IMR-90 (cell line): ENCODE data around the gene NLRC5. TPM values are rescaled to one million over a fixed set of nuclear protein-coding genes. Genes with fewer than 3 reads are reported as not detected.

Source experiments
- ATAC-seq: fragments of 200-7000 bp; cut with Tn5 transposase; 2 replicates; pipeline ENCODE4 v1.9.1; 2020; ENCODE audit warnings: low read depth, mild to moderate bottlenecking, moderate library complexity
- BruUV-seq: library from RNA; stranded (reverse); fragments of 400-500 nt; replicated peaks from 2 replicates; lab custom pipeline; 2021; lab: Mats Ljungman, UMichigan
- CTCF ChIA-PET: fragments of 300-600 bp; formaldehyde crosslinking; extraction: SDS; loops from one replicate; lab custom pipeline; 2021; ENCODE audit warnings: antibody characterized with exemption; lab: Yijun Ruan, JAX
- POLR2A ChIA-PET: fragments of 300-600 bp; sonication (Branson Sonifier 250); formaldehyde crosslinking; loops from one replicate; lab custom pipeline; 2022; ENCODE audit warnings: antibody characterized with exemption; ENCODE audit not compliant: unreplicated experiment; lab: Charles Lee
- DNase-seq: peaks from one replicate; pipeline ENCODE4 v3.0.0; 2013
- H2AFZ ChIP-seq: replicated peaks from 2 replicates; pipeline ENCODE3; 2013; ENCODE audit warnings: low read length, mild to moderate bottlenecking; ENCODE audit not compliant: poor library complexity
- H2AK5ac ChIP-seq: 2 replicates; pipeline ENCODE4 v1.6.1; 2013; ENCODE audit warnings: low read depth, low read length, inconsistent platforms
- H2AK9ac ChIP-seq: replicated peaks from 2 replicates; pipeline ENCODE3; 2013; ENCODE audit warnings: mild to moderate bottlenecking, low read depth, low read length, moderate library complexity; ENCODE audit not compliant: poor library complexity
- H2BK120ac ChIP-seq: 2 replicates; pipeline ENCODE4 v1.6.1; 2013; ENCODE audit warnings: low read depth, low read length, inconsistent platforms
- H2BK15ac ChIP-seq: 3 replicates; pipeline ENCODE4 v1.6.1; 2013; ENCODE audit warnings: low read depth, low read length, inconsistent platforms
- H2BK20ac ChIP-seq: 2 replicates; pipeline ENCODE4 v1.6.1; 2013; ENCODE audit warnings: low read depth, mild to moderate bottlenecking, inconsistent platforms, low read length, moderate library complexity
- H2BK5ac ChIP-seq: 2 replicates; pipeline ENCODE4 v1.6.1; 2013; ENCODE audit warnings: mild to moderate bottlenecking, low read depth, low read length, inconsistent platforms; ENCODE audit not compliant: poor library complexity, severe bottlenecking
- H3K14ac ChIP-seq: replicated peaks from 2 replicates; pipeline ENCODE4 v1.6.1; 2013; ENCODE audit warnings: low read depth, low read length, inconsistent platforms
- H3K18ac ChIP-seq: 2 replicates; pipeline ENCODE4 v1.6.1; 2013; ENCODE audit warnings: low read depth, low read length, control low read depth
- H3K23ac ChIP-seq: 2 replicates; pipeline ENCODE4 v1.6.1; 2013; ENCODE audit warnings: low read depth, low read length, inconsistent platforms
- H3K27ac ChIP-seq: 2 replicates; pipeline ENCODE4 v1.5.1; 2013; ENCODE audit warnings: mild to moderate bottlenecking, control low read depth, low read length; ENCODE audit not compliant: insufficient read depth
- H3K27me3 ChIP-seq: 2 replicates; pipeline ENCODE4 v1.6.1; 2013; ENCODE audit warnings: low read length; ENCODE audit not compliant: control insufficient read depth, insufficient read depth
- H3K36me3 ChIP-seq: 2 replicates; pipeline ENCODE4 v1.6.1; 2013; ENCODE audit warnings: low read length, mixed read lengths; ENCODE audit not compliant: control insufficient read depth, insufficient read depth
- H3K4ac ChIP-seq: 2 replicates; pipeline ENCODE4 v1.6.1; 2013; ENCODE audit warnings: low read depth, low read length, inconsistent platforms
- H3K4me1 ChIP-seq: 2 replicates; pipeline ENCODE4 v1.6.1; 2013; ENCODE audit warnings: low read length, mixed read lengths; ENCODE audit not compliant: control insufficient read depth, insufficient read depth
- H3K4me2 ChIP-seq: 2 replicates; pipeline ENCODE4 v1.6.1; 2013; ENCODE audit warnings: low read depth, mild to moderate bottlenecking, control low read depth, low read length, moderate library complexity
- H3K4me3 ChIP-seq: 2 replicates; pipeline ENCODE4 v1.5.1; 2013; ENCODE audit warnings: low read depth, mild to moderate bottlenecking, control low read depth, low read length, moderate library complexity; ENCODE audit not compliant: insufficient read depth
- H3K56ac ChIP-seq: 2 replicates; pipeline ENCODE4 v1.6.1; 2013; ENCODE audit warnings: low read length, inconsistent platforms; ENCODE audit not compliant: insufficient read depth; ENCODE audit errors: extremely low read depth
- H3K79me1 ChIP-seq, 2 experiments: 2 replicates each; pipeline ENCODE4 v1.6.1; 2013; ENCODE audit warnings: low read length in 2 of 2, inconsistent platforms in 1 of 2, low read depth in 1 of 2
- H3K9ac ChIP-seq: 2 replicates; pipeline ENCODE4 v1.6.1; 2013; ENCODE audit warnings: low read depth, low read length, control low read depth
- H3K9me1 ChIP-seq: 2 replicates; pipeline ENCODE4 v1.6.1; 2013; ENCODE audit warnings: low read length, inconsistent platforms; ENCODE audit not compliant: insufficient read depth
- H3K9me3 ChIP-seq: 2 replicates; pipeline ENCODE4 v1.6.1; 2013; ENCODE audit warnings: low read length; ENCODE audit not compliant: control insufficient read depth, insufficient read depth
- H4K20me1 ChIP-seq: 2 replicates; pipeline ENCODE4 v1.6.1; 2013; ENCODE audit warnings: low read length, inconsistent platforms; ENCODE audit not compliant: insufficient read depth
- H4K5ac ChIP-seq: 2 replicates; pipeline ENCODE4 v1.6.1; 2013; ENCODE audit warnings: mild to moderate bottlenecking, low read depth, low read length, control low read depth
- H4K8ac ChIP-seq, 2 experiments: 2 replicates each; pipeline ENCODE4 v1.6.1; 2013; ENCODE audit warnings: low read depth in 2 of 2, low read length in 2 of 2, control low read depth in 1 of 2, inconsistent platforms in 1 of 2
- H4K91ac ChIP-seq: 2 replicates; pipeline ENCODE4 v1.6.1; 2013; ENCODE audit warnings: low read depth, low read length, inconsistent platforms; ENCODE audit not compliant: insufficient read depth
- BHLHE40 ChIP-seq: fragments of 150-350 bp; IDR thresholded peaks from 2 replicates; pipeline ENCODE4 v1.6.1; 2016; ENCODE audit warnings: mild to moderate bottlenecking, low read depth, low read length
- CEBPB ChIP-seq: IDR thresholded peaks from 2 replicates; pipeline ENCODE4 v1.6.1; 2012; ENCODE audit warnings: low read depth, low read length, improper control_type of control experiment
- CHD1 ChIP-seq: IDR thresholded peaks from 2 replicates; pipeline ENCODE4 v1.6.1; 2012; ENCODE audit warnings: low read depth, low read length, improper control_type of control experiment
- CTCF ChIP-seq: conservative IDR thresholded peaks from 2 replicates; pipeline ENCODE4 v1.5.1; 2012; ENCODE audit warnings: mild to moderate bottlenecking, low read depth, low read length, improper control_type of control experiment
- ELK1 ChIP-seq: fragments of 150-350 bp; IDR thresholded peaks from 2 replicates; pipeline ENCODE4 v1.6.1; 2016; ENCODE audit warnings: low read depth, mild to moderate bottlenecking, low read length, moderate library complexity, borderline replicate concordance
- FOS ChIP-seq: fragments of 150-350 bp; IDR thresholded peaks from 2 replicates; pipeline ENCODE4 v1.6.1; 2016; ENCODE audit warnings: low read depth, low read length
- MAFK ChIP-seq: IDR thresholded peaks from 2 replicates; pipeline ENCODE4 v1.6.1; 2012; ENCODE audit warnings: low read depth, low read length, improper control_type of control experiment
- MAZ ChIP-seq: IDR thresholded peaks from 2 replicates; pipeline ENCODE4 v1.6.1; 2012; ENCODE audit warnings: low read depth, mild to moderate bottlenecking, low read length, improper control_type of control experiment, moderate library complexity, borderline replicate concordance
- MXI1 ChIP-seq: IDR thresholded peaks from 2 replicates; pipeline ENCODE4 v1.6.1; 2012; ENCODE audit warnings: low read depth, mild to moderate bottlenecking, low read length, moderate library complexity, borderline replicate concordance
- NFE2L2 ChIP-seq: fragments of 150-350 bp; IDR thresholded peaks from 2 replicates; pipeline ENCODE4 v1.6.1; 2016; ENCODE audit warnings: low read depth, mild to moderate bottlenecking, low read length
- POLR2A ChIP-seq: IDR thresholded peaks from 2 replicates; pipeline ENCODE4 v1.6.1; 2012; ENCODE audit warnings: mild to moderate bottlenecking, low read depth, low read length
- RAD21 ChIP-seq: IDR thresholded peaks from 2 replicates; pipeline ENCODE4 v1.6.1; 2012; ENCODE audit warnings: low read length, improper control_type of control experiment
- RCOR1 ChIP-seq: IDR thresholded peaks from 2 replicates; pipeline ENCODE4 v1.6.1; 2012; ENCODE audit warnings: mild to moderate bottlenecking, low read length, improper control_type of control experiment; ENCODE audit not compliant: insufficient replicate concordance
- RFX5 ChIP-seq: IDR thresholded peaks from 2 replicates; pipeline ENCODE4 v1.8.0; 2012; ENCODE audit warnings: low read depth, mild to moderate bottlenecking, low read length, moderate library complexity
- SMC3 ChIP-seq: fragments of 150-350 bp; IDR thresholded peaks from 2 replicates; pipeline ENCODE4 v1.6.1; 2016; ENCODE audit warnings: low read depth, mild to moderate bottlenecking, antibody characterized with exemption, low read length, moderate library complexity
- USF2 ChIP-seq: fragments of 150-350 bp; IDR thresholded peaks from 2 replicates; pipeline ENCODE4 v1.6.1; 2017; ENCODE audit warnings: mild to moderate bottlenecking, antibody characterized with exemption, low read length, low read depth
- WGBS, 2 experiments: methylation state at CpG; one replicate each; pipeline versions ENCODE4 v1.1.5 to v1.1.7; 2013; ENCODE audit warnings: missing lambda C conversion rate in 2 of 2; ENCODE audit not compliant: insufficient read length in 1 of 2; ENCODE audit errors: extremely low coverage in 2 of 2; 5-methylcytosine and 5-hydroxymethylcytosine counted together
- dilution Hi-C: fragments of 300-500 bp; cut with HindIII; formaldehyde crosslinking; loops from one replicate; pipeline ENCODE4 v1.14.3; 2018; ENCODE audit warnings: low sequenced_read_pairs; ENCODE audit not compliant: unreplicated experiment
- in situ Hi-C: fragments of 300-500 bp; cut with MboI; formaldehyde crosslinking; loops from 3 replicates; pipeline ENCODE4 v1.14.3; 2019; ENCODE audit warnings: low sequenced_read_pairs, inconsistent platforms, mixed read lengths
- intact Hi-C: fragments of 100-400 bp; cut with micrococcal nuclease; formaldehyde crosslinking; loops from 2 replicates; pipeline ENCODE4 v1.10.0; 2022
- polyA plus RNA-seq, 3 experiments: library from polyadenylated mRNA; depleted of rRNA; stranded (reverse); fragments of >200 nt; gene quantifications; 2 replicates each; pipeline ENCODE4 v1.2.3, GENCODE V29; 2012; ENCODE audit warnings: low replicate concordance in 1 of 3
- total RNA-seq: library from RNA; depleted of rRNA; stranded (reverse); fragments of >200 nt; gene quantifications from 2 replicates; pipeline ENCODE4 v1.2.3, GENCODE V29; 2012

The NLRC5 gene
- total and polyA plus RNA-seq, 2 of the 4 experiments (the other 2 are of a cell fraction), result 9.1 to 14.9 TPM

GRCh38 chr16:57113042-57113453, 123.7 kb downstream of the NLRC5 start:
- H2AK5ac ChIP-seq, result no peak overlapping the region
- no peak overlapping the region for H2AK9ac ChIP-seq
- peaks cover 4 to 24% of the 10 kb centered on the region in 2 experiments; a peak in 2 of 4 replicates for H3K79me1 ChIP-seq
- no peak for ATAC-seq
- no peak overlapping the region for H3K18ac ChIP-seq
- intact Hi-C loops, result no loop called here
- H3K27me3 ChIP-seq, result no peaks in the 10 kb centered on the region
- ChIA-PET CTCF (interaction anchor here (0.8 kb wide), 1 partner anchor 21 kb away, joined by 3 read pairs; the partner anchor contains the start of gene CPNE2), POLR2A (interaction anchor here (0.6 kb wide), 1 partner anchor 242 kb away, joined by 3 read pairs; no protein-coding TSS in a partner anchor)
- no peaks in the 10 kb centered on the region; the same call in 1 of the 2 replicates for H3K36me3 ChIP-seq
- no peak overlapping the region for H2AFZ ChIP-seq
- no peak overlapping the region for H3K9ac ChIP-seq
- no peak overlapping the region for H4K8ac ChIP-seq
- peak; percentile 34 for DNase-seq
- no peak overlapping the region for H2BK120ac ChIP-seq
- no peak overlapping the region for H3K56ac ChIP-seq
- H3K23ac ChIP-seq, result no peak overlapping the region
- H2BK20ac ChIP-seq, result no peak overlapping the region
- 92% methylated on average over 10 of the region's 14 CpGs; no CpG with 5 or more reads in 1 of the 2 experiments for WGBS, 2 experiments
- no TSS peak for BruUV-seq
- in situ Hi-C loops, result no loop called here
- TF ChIP-seq BHLHE40 (no peak), MAFK (no peak), RFX5 (no peak), CEBPB (no peak), ELK1 (no peak), USF2 (no peak), NFE2L2 (no peak), SMC3 (no peak), MAZ (no peak), RAD21 (no peak), CTCF (no peak), CHD1 (no peak), MXI1 (no peak), FOS (no peak), RCOR1 (no peak), POLR2A (no peak)
- H4K5ac ChIP-seq, result no peak overlapping the region
- H2BK15ac ChIP-seq, result no peak overlapping the region
- H3K4me3 ChIP-seq, result no peak overlapping the region
- no peaks in the 10 kb centered on the region for H3K9me3 ChIP-seq
- H3K4me2 ChIP-seq, result no peak overlapping the region
- H2BK5ac ChIP-seq, result no peak overlapping the region
- H4K20me1 ChIP-seq, result peaks cover 5% of the 10 kb centered on the region
- H3K4me1 ChIP-seq, result peaks cover 13% of the 10 kb centered on the region
- H3K9me1 ChIP-seq, result peaks cover 16% of the 10 kb centered on the region; the same call in 1 of the 2 replicates
- H3K14ac ChIP-seq, result no peak overlapping the region
- H3K4ac ChIP-seq, result no peak overlapping the region
- no peak overlapping the region for H4K91ac ChIP-seq
- no peak overlapping the region for H3K27ac ChIP-seq
- dilution Hi-C loops, result no loop called here
